Stimulated activated memory B cell treated with anti-CD40 and anti-IgM and Interleukin-4, amounts not matched to agents 10 μg/mL and 1 μg/mL and 100 μg/mL, for 72 hours (primary cell): ENCODE results near the gene LCN1.
"Not testable (repeated sequence)": the region's sequence is repeated elsewhere in the genome, so short reads cannot be mapped to it uniquely, and the experiment has no call there.

Source experiments
- ATAC-seq: fragments of 150-1000 bp; cut with Tn5 transposase; 2 replicates; pipeline ENCODE4 v1.10.0; 2021
- H3K27ac Mint-ChIP-seq: one replicate; pipeline ENCODE4 v1.8.0; 2022; ENCODE audit warnings: mild to moderate bottlenecking, mixed read lengths
- H3K27me3 Mint-ChIP-seq: one replicate; pipeline ENCODE4 v1.8.0; 2022; ENCODE audit warnings: mixed read lengths
- H3K36me3 Mint-ChIP-seq: one replicate; pipeline ENCODE4 v1.8.0; 2022; ENCODE audit warnings: mixed read lengths
- H3K4me1 Mint-ChIP-seq: one replicate; pipeline ENCODE4 v1.8.0; 2022; ENCODE audit warnings: mixed read lengths
- H3K4me3 Mint-ChIP-seq: one replicate; pipeline ENCODE4 v1.8.0; 2022; ENCODE audit warnings: mild to moderate bottlenecking, moderate library complexity, mixed read lengths
- H3K9me3 Mint-ChIP-seq: one replicate; pipeline ENCODE4 v1.8.0; 2022; ENCODE audit warnings: mixed read lengths

LCN1 gene

DNA sequence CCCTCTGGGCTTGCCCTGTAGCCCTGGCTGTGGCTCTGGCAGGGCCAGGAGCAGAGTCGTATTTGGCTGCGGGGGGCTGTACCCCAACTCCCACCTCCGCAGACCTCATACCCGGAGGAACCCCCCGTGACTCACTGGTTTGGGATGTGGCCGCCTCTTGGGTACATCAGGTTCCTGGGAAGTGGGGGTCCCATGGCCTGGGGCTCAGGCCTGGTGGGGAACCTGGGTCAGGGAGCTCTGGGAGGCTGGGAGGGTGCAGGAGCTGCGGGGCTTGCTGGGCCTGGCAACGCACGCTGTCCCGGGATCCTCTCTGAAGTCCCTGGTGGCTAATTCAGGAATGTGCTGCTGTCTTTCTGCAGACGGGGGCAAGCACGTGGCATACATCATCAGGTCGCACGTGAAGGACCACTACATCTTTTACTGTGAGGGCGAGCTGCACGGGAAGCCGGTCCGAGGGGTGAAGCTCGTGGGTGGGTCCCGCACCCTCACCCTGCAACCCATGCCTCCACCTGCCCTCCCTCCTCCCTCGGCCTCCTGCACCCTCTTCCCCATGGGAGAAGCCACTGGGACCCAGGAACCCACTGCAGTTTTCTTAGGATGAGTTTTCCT is 2.4 kb downstream of the LCN1 start:
- H3K27ac Mint-ChIP-seq = no peak overlapping the region
- H3K36me3 Mint-ChIP-seq = no peaks in the 10 kb centered on the region
- H3K4me3 Mint-ChIP-seq = no peak overlapping the region
- no peaks in the 10 kb centered on the region for H3K4me1 Mint-ChIP-seq
- ATAC-seq = no peak
- H3K27me3 Mint-ChIP-seq = peaks cover 29% of the 10 kb centered on the region
- H3K9me3 Mint-ChIP-seq = no peaks in the 10 kb centered on the region

DNA sequence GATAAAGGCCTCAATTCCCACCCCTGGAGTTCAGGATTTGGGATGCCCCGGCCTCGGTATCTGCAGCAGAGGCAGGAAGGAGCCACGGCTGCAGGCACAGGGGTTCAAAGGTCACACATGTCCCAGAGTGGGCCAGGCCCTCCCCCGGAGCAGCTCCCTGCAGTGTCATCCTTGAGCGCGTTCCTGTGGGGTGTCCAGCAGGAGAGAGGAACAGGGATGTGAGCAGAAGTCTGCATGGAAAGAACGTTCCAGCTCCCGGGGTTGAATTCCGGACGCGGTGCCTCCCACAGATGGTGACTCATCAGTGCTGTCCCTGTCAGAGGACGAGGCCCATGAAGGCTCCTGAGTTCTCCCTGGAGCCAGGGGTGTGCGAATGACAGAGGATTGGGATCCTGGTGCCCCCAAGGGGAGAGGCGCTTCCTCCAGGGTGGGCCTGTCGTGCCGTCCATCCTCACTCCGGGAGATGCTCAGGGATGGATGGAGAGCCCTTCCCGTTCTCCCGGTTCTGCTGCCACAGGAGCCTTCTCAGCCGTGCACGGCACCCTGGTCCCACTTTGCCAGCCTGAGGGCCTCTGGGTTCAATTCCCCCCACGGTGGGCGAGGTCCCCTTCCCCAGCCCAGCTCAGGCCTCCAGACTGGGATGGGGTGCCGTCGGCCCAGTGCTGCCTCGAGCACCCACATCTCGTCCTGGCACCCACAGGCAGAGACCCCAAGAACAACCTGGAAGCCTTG is 3.1 kb downstream of the LCN1 start:
- H3K27me3 Mint-ChIP-seq = peaks cover 35% of the 10 kb centered on the region
- ATAC-seq = no peak
- no peaks in the 10 kb centered on the region for H3K4me1 Mint-ChIP-seq
- H3K27ac Mint-ChIP-seq = no peak overlapping the region
- no peaks in the 10 kb centered on the region for H3K36me3 Mint-ChIP-seq
- H3K9me3 Mint-ChIP-seq = no peaks in the 10 kb centered on the region
- H3K4me3 Mint-ChIP-seq = no peak overlapping the region

DNA sequence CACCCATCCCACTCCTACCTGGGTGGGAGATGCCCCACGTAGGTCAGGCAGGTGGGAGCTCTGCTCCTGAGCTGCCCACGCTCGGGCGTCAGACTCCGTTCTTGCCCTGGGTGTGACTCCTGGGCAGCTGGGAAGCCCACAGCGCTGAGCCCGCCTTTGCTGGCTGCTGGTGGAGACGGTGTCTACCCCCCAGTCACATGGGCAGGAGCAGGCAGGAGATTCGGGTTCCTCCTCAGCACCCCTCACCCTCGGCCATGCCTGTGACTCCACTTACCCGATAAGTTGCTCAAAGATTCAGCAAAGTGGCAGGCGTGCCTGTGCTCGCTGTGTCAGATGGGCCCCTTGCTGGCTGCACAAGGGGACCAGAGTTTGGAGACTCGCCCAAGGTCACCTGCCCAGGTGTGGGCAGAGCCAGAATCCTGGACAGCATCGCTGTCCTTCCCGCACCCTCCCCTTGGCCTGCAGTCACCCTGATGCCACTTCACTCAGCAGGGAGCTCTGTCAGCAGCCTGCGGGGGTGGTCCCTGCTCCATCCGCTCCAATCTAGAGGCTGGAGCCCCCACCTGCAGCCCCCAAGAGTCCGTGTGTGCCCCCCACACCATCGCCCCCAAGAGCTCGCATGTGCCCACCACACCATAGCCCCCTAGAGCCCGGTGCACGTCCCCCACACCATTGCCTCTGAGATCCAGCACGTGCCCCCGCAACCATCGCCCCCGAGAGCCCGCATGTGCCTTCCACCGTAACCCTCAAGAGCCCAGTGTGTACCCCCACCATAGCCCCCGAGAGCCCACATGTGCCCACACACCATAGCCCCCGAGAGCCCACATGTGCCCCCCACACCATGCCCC is 4.2 kb downstream of the LCN1 start:
- no peak for ATAC-seq
- Mint-ChIP-seq H3K4me3 (no peak overlapping the region), H3K4me1 (no peaks in the 10 kb centered on the region), H3K27me3 (peaks cover 43% of the 10 kb centered on the region), H3K27ac (no peak overlapping the region), H3K9me3 (no peaks in the 10 kb centered on the region), H3K36me3 (no peaks in the 10 kb centered on the region)

DNA sequence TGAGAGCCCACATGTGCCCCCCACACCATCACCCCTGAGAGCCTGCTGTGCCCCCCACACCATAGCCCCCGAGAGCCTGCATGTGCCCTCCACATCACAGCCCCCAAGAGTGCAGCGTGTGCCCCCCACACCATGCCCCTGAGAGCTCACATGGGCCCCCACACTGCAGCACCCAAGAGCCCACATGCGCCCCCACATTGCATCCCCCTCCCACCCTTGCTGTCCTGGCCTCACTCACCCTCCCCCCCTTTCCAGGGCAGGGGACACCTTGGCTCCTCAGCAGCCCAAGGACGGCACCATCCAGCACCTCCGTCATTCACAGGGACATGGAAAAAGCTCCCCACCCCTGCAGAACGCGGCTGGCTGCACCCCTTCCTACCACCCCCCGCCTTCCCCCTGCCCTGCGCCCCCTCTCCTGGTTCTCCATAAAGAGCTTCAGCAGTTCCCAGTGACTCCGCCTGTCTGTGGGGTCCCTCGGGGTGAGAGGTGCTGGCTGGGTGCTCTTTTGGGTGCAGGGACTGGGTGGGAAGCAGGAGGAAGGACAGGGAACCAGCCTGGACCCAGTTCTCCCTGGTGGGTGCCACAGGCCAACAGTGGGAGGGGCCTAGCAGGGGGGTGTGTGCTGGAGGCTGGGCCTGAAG is 5.0 kb downstream of the LCN1 start:
- ATAC-seq = no peak
- Mint-ChIP-seq H3K27ac (no peak overlapping the region), H3K4me3 (no peak overlapping the region), H3K9me3 (no peaks in the 10 kb centered on the region), H3K27me3 (peaks cover 43% of the 10 kb centered on the region), H3K36me3 (no peaks in the 10 kb centered on the region), H3K4me1 (no peaks in the 10 kb centered on the region)

DNA sequence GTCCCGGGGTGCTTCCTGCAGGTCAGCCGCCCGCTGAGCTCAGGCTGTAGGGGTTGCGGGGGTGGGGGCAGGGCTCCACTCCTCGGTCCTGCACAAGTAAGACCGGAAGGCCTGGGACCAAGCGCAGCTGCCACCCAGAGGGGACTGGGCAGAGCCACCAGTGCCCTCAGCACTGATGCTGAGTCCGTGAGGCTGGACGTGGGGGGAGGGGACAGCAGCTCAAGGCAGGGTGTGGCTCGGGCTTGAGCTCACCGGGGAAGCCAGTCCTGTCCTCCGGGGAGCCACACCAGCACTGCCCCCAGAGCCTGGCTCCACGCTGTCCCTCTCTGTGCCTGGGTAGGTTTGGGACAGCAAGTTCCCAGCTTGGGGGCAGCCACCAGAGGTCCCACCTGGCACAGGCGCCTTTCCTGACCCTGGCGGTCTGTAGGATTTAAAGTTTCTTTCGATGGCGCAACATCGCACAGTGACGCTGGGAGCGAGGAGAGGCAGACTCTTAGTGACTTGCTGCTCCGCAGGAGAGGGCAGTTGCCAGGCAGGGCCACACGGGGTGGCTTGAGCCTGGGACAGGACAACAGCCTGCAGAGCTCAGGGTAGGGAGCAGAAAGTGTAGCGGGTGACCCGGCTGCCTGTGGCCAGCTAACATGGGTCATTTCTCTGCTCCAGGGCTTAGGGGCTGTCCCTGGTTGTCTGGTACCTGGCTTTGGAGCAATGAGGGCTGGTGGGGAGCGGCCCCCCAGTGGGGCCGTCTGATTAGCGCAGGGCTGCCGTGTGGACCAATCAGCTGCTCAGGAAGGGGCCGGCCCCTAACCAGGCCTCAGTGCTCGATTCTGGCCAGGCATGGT is 5.7 kb downstream of the LCN1 start:
- no peak for ATAC-seq
- Mint-ChIP-seq H3K27me3 (peaks cover 43% of the 10 kb centered on the region), H3K36me3 (no peaks in the 10 kb centered on the region), H3K27ac (no peak overlapping the region), H3K9me3 (no peaks in the 10 kb centered on the region), H3K4me3 (no peak overlapping the region), H3K4me1 (no peaks in the 10 kb centered on the region)

DNA sequence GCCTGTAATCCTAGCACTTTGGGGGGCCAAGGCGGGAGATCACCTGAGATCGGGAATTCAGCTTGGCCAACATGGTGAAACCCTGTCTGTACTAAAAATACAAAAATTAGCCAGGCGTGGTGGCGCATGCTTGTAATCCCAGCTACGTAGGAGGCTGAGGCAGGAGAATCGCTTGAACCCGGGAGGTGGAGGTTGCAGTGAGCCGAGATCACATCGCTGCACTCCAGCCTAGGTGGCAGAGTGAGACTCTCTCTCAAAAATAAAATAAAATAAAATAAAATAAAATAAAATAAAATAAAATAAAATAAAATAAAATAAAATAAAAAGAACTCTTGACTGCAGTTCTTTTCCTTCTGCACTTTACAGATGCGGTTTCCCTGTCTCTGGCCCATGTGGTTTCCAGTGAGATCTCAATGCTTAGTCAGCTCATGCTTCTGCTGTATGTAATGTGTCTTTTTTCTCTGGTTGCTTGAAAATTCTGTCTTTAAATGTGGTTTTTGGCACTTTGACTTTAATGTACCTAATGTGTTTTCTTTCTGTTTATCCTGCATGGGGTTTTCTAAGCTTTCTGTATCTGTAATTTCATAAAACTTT is 7.7 kb downstream of the LCN1 start:
- H3K4me1 Mint-ChIP-seq, H3K27ac Mint-ChIP-seq, H3K9me3 Mint-ChIP-seq, ATAC-seq, H3K36me3 Mint-ChIP-seq, H3K4me3 Mint-ChIP-seq: not testable (repeated sequence)
- peaks cover 38% of the 10 kb centered on the region for H3K27me3 Mint-ChIP-seq

DNA sequence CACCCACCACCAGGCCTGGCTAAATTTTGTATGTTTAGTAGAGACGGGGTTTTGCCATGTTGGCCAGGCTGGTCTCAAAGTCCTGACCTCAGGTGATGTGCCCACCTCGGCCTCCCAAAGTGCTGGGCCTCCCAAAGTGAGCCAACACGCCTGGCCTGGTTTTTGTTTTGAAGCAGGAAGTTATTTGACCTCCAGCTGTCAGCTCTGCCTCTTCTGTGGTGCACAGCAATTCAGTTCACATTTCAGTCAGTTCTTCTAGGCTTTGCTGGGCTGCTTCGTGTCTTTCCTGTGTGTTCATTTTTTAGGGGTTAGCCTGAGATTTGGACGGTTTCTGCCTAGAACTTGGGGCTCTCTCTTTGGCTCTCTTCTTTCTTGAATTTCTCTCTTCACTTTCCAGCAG is 8.9 kb downstream of the LCN1 start:
- no peaks in the 10 kb centered on the region for H3K4me1 Mint-ChIP-seq
- H3K4me3 Mint-ChIP-seq = no peak overlapping the region
- no peak for ATAC-seq
- H3K27ac Mint-ChIP-seq = no peak overlapping the region
- no peaks in the 10 kb centered on the region for H3K9me3 Mint-ChIP-seq
- H3K36me3 Mint-ChIP-seq = no peaks in the 10 kb centered on the region
- H3K27me3 Mint-ChIP-seq = peaks cover 48% of the 10 kb centered on the region

DNA sequence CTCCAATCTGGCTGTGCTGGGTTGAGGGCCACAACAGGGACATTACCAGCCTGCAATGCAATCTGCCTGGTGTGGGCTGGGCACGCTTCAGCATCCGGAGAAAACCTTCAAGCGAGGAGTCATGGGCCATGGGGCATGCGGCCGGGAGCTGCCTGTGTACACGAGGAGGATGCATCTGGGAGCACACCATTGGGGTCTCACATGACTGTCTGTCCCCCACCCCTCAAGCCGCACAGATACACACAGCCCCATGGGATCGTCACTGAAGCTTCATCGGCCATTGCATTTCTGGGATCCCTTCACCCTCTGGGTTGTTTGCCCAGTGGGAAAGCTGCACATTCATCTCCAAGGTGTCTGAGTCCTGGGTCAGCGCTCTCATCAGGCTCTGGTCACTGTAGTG is 9.9 kb downstream of the LCN1 start:
- Mint-ChIP-seq H3K27ac (no peak overlapping the region), H3K27me3 (peaks cover 48% of the 10 kb centered on the region), H3K4me3 (no peak overlapping the region), H3K36me3 (no peaks in the 10 kb centered on the region), H3K9me3 (no peaks in the 10 kb centered on the region), H3K4me1 (no peaks in the 10 kb centered on the region)
- ATAC-seq = no peak

DNA sequence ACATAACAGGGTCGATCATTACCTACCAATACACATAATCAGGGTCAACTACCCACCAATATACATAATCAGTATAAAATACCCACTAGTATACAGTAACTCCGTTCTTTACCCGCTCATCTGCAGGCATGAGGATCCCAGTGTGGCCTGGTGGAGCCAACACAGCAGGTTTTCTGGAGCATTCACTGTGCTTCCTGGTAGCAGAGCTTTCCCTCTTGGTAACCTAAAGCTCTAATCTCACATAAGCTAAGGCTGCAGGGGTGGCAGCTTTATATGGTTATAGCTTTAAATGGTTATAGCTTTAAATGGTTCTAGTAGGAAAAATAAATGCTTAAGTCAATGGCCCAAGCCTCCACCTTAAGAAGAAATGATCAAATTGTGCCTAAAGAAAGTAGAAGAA is 11.9 kb downstream of the LCN1 start:
- no peak for ATAC-seq
- Mint-ChIP-seq H3K4me3 (no peak overlapping the region), H3K27ac (no peak overlapping the region), H3K27me3 (peaks cover 48% of the 10 kb centered on the region), H3K9me3 (no peaks in the 10 kb centered on the region), H3K4me1 (no peaks in the 10 kb centered on the region), H3K36me3 (no peaks in the 10 kb centered on the region)

DNA sequence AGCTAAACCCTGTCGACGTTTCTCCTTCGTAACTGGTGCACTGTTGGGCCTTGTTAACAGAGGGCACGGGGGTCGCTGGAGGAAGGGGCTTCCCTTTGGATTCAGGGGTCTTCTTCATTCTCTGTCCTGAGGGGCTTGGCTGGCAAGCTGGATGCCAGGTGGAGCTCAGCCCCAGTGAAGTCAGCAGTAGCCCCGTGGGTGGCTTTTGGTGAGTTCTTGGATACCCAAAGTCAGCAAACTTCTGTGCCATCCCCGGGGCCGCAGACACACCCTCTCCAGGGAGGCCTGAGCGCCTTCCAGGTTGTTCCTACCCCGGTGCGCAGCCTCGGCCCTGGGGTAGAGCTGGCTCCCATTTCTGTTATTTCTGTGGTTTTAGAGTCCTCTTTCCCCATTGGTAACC is 12.4 kb downstream of the LCN1 start:
- no peak overlapping the region for H3K4me3 Mint-ChIP-seq
- no peak overlapping the region for H3K27ac Mint-ChIP-seq
- ATAC-seq = no peak
- H3K36me3 Mint-ChIP-seq = no peaks in the 10 kb centered on the region
- H3K4me1 Mint-ChIP-seq = no peaks in the 10 kb centered on the region
- peaks cover 53% of the 10 kb centered on the region for H3K27me3 Mint-ChIP-seq
- H3K9me3 Mint-ChIP-seq = no peaks in the 10 kb centered on the region

DNA sequence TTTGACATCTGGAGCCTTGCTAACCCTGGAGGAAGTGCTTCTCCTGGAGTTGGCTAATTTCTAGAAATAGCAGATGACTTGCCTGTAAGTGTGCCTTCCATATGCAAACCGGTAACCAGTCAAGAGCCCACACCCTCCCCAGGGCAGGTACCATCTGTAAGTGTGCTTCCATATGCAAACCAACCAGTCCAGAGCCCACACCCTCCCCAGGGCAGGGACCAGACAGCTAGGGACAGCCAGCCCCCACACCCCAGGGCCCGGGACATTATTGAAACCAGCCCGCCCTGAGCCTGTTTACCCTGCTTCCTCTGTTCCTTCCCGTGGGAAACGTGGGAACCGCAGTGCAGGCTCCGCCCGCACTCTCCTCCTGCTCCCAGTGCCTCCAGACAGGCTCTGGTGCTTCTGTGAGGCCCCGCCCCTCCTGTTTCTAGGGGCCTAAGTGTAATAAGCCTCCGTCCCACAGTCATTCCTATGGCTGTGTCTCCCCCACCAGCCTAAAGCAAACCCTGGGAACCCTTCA is 13.0 kb downstream of the LCN1 start:
- H3K9me3 Mint-ChIP-seq, H3K4me1 Mint-ChIP-seq, H3K4me3 Mint-ChIP-seq, H3K27ac Mint-ChIP-seq, H3K36me3 Mint-ChIP-seq, ATAC-seq: not testable (repeated sequence)
- peaks cover 53% of the 10 kb centered on the region for H3K27me3 Mint-ChIP-seq

DNA sequence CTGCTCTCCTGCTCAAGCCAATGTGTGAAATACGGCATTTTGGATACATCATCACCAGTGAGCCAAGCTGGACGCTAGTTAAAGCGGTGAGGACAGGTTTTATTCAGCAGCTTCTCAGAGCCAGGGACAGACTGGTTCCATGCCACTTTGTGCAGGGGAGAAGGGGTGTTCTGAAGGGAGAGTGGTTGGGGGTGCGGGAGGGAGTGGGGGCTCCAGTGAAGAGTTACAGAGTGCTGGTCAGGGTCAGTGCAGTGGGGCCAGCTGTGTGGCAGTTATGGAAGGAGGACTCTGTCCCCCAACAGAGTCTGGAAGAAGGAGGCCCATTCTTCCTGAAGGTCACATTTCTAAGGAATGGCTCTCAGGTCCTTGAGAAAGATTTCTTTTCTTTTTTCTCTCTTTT is 13.6 kb downstream of the LCN1 start:
- H3K4me3 Mint-ChIP-seq, H3K9me3 Mint-ChIP-seq, H3K36me3 Mint-ChIP-seq, ATAC-seq, H3K27ac Mint-ChIP-seq, H3K4me1 Mint-ChIP-seq: not testable (repeated sequence)
- H3K27me3 Mint-ChIP-seq = peaks cover 53% of the 10 kb centered on the region

DNA sequence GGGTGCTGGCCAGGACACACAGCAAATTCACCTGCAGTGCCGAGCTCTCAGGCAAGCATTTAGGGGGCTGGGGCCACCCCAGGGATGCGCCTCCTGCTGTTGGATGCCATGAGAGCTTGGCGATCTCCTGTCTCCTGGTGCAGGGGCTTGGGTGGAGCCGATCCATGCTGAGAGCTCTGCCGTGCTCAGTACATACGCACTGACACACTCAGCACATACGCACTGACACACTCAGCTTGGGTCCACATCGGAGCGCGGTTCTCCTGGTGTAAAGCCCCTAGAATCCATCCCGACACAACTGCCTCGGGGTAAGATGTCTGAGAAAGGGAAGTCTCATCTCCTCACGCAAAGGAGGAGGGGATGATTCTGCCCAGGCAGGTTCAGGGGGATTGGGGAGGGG is 14.4 kb downstream of the LCN1 start:
- not testable (repeated sequence) for H3K36me3 Mint-ChIP-seq, H3K4me3 Mint-ChIP-seq, ATAC-seq, H3K27ac Mint-ChIP-seq, H3K9me3 Mint-ChIP-seq, H3K4me1 Mint-ChIP-seq
- peaks cover 53% of the 10 kb centered on the region for H3K27me3 Mint-ChIP-seq

DNA sequence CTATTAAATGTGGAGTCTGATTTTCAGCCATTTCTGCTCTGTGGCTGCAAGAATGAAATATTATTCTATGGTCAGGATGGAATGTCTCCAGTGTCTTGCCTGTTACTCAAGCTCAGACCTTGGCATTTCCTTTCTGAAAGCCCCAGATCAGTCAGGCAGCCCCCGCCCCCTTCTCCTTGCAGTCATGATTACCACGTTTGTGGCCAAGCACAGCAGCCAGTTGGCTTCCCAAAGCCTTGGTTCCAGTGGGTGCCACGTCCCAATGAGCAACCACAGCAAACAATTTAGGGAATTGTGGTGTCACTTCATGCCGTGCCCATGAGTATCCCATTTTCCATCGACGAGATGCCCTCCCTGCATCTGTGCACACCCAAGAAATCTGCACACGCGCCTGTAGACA is 15.0 kb downstream of the LCN1 start:
- Mint-ChIP-seq H3K36me3 (no peaks in the 10 kb centered on the region), H3K9me3 (no peaks in the 10 kb centered on the region), H3K27me3 (peaks cover 48% of the 10 kb centered on the region), H3K4me3 (no peak overlapping the region), H3K4me1 (no peaks in the 10 kb centered on the region), H3K27ac (no peak overlapping the region)
- no peak for ATAC-seq
